GM21529 (cell line): ENCODE results near the gene NINJ2.
"Not testable (repeated sequence)": the region's sequence is repeated elsewhere in the genome, so short reads cannot be mapped to it uniquely, and the experiment has no call there.

Experiments
- ATAC-seq: cut with Tn5 transposase; IDR thresholded peaks from one replicate; pipeline ENCODE4 v1.9.1; 2021; ENCODE audit not compliant: unreplicated experiment

NINJ2 gene

GRCh38 chr12:588024-588322, 75.3 kb downstream of the NINJ2 start:
- ATAC-seq = no peak

- ATAC-seq = no peak
These were observed 75.9 kb downstream of the NINJ2 start for GRCh38 chr12:587132-588023.

GRCh38 chr12:586318-587071, 76.8 kb downstream of the NINJ2 start:
- no peak for ATAC-seq

GRCh38 chr12:585062-586061, 77.9 kb downstream of the NINJ2 start:
- no peak for ATAC-seq

GRCh38 chr12:583251-583869, 79.9 kb downstream of the NINJ2 start:
- no peak for ATAC-seq

- no peak for ATAC-seq
These were observed 81.5 kb downstream of the NINJ2 start for GRCh38 chr12:581746-582145.

- no peak for ATAC-seq
These were observed 81.9 kb downstream of the NINJ2 start for GRCh38 chr12:581321-581720.

GRCh38 chr12:580813-581212, 82.4 kb downstream of the NINJ2 start:
- no peak for ATAC-seq

GRCh38 chr12:579420-580110, 83.7 kb downstream of the NINJ2 start:
- ATAC-seq = no peak

GRCh38 chr12:578748-579419, 84.4 kb downstream of the NINJ2 start:
- ATAC-seq = no peak

GRCh38 chr12:577994-578747, 85.1 kb downstream of the NINJ2 start:
- not testable (repeated sequence) for ATAC-seq

GRCh38 chr12:576615-577110, 86.6 kb downstream of the NINJ2 start:
- no peak for ATAC-seq

GRCh38 chr12:575948-576614, 87.2 kb downstream of the NINJ2 start:
- ATAC-seq = peak; percentile 73

GRCh38 chr12:575129-575502, 88.1 kb downstream of the NINJ2 start:
- no peak for ATAC-seq

GRCh38 chr12:574475-575128, 88.6 kb downstream of the NINJ2 start:
- no peak for ATAC-seq

- no peak for ATAC-seq
These were observed 90.0 kb downstream of the NINJ2 start for GRCh38 chr12:573232-573631.

GRCh38 chr12:572532-572899, 90.7 kb downstream of the NINJ2 start:
- ATAC-seq = no peak
